Measurements from ENCODE around the gene TCTA. TPM values are rescaled to one million over a fixed set of nuclear protein-coding genes. Genes with fewer than 3 reads are reported as not detected.

TCTA gene
- total RNA-seq, 2 donors from 2014 or later = 6.3 to 11.2 TPM

- H3K27me3 Mint-ChIP-seq (ENCODE audit: insufficient read depth) = no peaks in the 10 kb centered on the region
- no peak for DNase-seq
- peak overlapping the region; percentile 92 for H3K4me3 Mint-ChIP-seq
- peaks cover 14% of the 10 kb centered on the region for H3K36me3 Mint-ChIP-seq (ENCODE audit: low read depth)
- no peaks in the 10 kb centered on the region for H3K9me3 Mint-ChIP-seq
- no peaks in the 10 kb centered on the region for H3K27me3 ChIP-seq (ENCODE audit: control insufficient read depth, insufficient read depth, low read length, poor library complexity, severe bottlenecking)
- H3K4me3 ChIP-seq (ENCODE audit: low read length) = peak overlapping the region; percentile 96
- TF ChIP-seq CTCF (conservative IDR thresholded peaks at IDR 0.05) = no peak
- H3K9ac ChIP-seq (ENCODE audit: extremely low read depth, low read length, poor library complexity, severe bottlenecking) = peak overlapping the region; percentile 78
- H3K27ac ChIP-seq (ENCODE audit: low read depth, low read length) = no peak overlapping the region
- 60 to 66% methylated on average over 3 to 4 of the region's 4 CpGs for WGBS, 2 experiments (ENCODE audit: insufficient coverage in 1 of 2, insufficient read length in 1 of 2)
- peaks cover 7% of the 10 kb centered on the region for H3K4me1 ChIP-seq (ENCODE audit: control insufficient read depth, insufficient read depth, low read length)
- H3K27ac Mint-ChIP-seq = peak overlapping the region; percentile 94
- H3K4me1 Mint-ChIP-seq = peaks cover 27% of the 10 kb centered on the region
- H3K36me3 ChIP-seq (ENCODE audit: control insufficient read depth, insufficient read depth, low read length) = peaks cover 9% of the 10 kb centered on the region
- no peaks in the 10 kb centered on the region for H3K9me3 ChIP-seq (ENCODE audit: control insufficient read depth, low read length)
Observed at GRCh38 chr3:49410066-49410845, 2.0 kb upstream of the TCTA start.

- Mint-ChIP-seq H3K4me3 (peak overlapping the region; percentile 92), H3K27me3 (ENCODE audit: insufficient read depth) (no peaks in the 10 kb centered on the region), H3K36me3 (ENCODE audit: low read depth) (peaks cover 9% of the 10 kb centered on the region), H3K27ac (peak overlapping the region; percentile 94), H3K4me1 (peaks cover 24% of the 10 kb centered on the region), H3K9me3 (no peaks in the 10 kb centered on the region)
- DNase-seq = no peak
- Histone ChIP-seq H3K27me3 (ENCODE audit: control insufficient read depth, insufficient read depth, low read length, poor library complexity, severe bottlenecking) (no peaks in the 10 kb centered on the region), H3K9ac (ENCODE audit: extremely low read depth, low read length, poor library complexity, severe bottlenecking) (peak overlapping the region; percentile 78), H3K27ac (ENCODE audit: low read depth, low read length) (peak overlapping the region; percentile 64), H3K36me3 (ENCODE audit: control insufficient read depth, insufficient read depth, low read length) (peaks cover 8% of the 10 kb centered on the region), H3K4me1 (ENCODE audit: control insufficient read depth, insufficient read depth, low read length) (peaks cover 7% of the 10 kb centered on the region), H3K4me3 (ENCODE audit: low read length) (peak overlapping the region; percentile 96), H3K9me3 (ENCODE audit: control insufficient read depth, low read length) (no peaks in the 10 kb centered on the region)
- 1 to 3% methylated on average over 13 to 33 of the region's 33 CpGs for WGBS, 2 experiments (ENCODE audit: insufficient coverage in 1 of 2, insufficient read length in 1 of 2)
- no peak for TF ChIP-seq CTCF (conservative IDR thresholded peaks at IDR 0.05)
Observed at GRCh38 chr3:49410846-49411534, 1.2 kb upstream of the TCTA start.

DNA sequence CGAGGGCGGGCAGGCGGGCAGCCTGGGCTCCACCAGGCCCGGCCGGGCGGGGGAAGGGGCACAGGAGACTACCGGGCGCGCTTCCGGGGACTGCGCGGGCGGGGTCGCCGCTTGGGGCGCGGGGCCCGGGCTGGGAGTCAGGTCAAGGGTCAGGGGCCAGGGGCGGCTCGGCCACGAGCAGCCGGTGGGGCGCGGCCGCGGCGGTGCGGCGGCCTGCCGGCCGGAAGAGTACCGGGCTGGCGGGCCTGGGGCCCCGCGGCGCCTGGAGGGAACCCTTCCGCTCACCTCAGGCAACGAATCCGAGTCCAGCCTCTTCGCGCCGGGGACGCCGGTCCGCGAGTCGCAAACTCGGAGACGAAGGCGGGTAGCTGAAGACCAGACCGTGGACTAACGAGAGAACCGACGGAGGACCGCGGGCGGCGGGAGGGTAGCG is 672 bp upstream of the TCTA start:
- Histone ChIP-seq H3K27ac (ENCODE audit: low read depth, low read length) (peak overlapping the region; percentile 90), H3K9me3 (ENCODE audit: control insufficient read depth, low read length) (no peaks in the 10 kb centered on the region), H3K4me3 (ENCODE audit: low read length) (peak overlapping the region; percentile 96), H3K27me3 (ENCODE audit: control insufficient read depth, insufficient read depth, low read length, poor library complexity, severe bottlenecking) (no peaks in the 10 kb centered on the region), H3K9ac (ENCODE audit: extremely low read depth, low read length, poor library complexity, severe bottlenecking) (peak overlapping the region; percentile 78), H3K4me1 (ENCODE audit: control insufficient read depth, insufficient read depth, low read length) (peaks cover 7% of the 10 kb centered on the region), H3K36me3 (ENCODE audit: control insufficient read depth, insufficient read depth, low read length) (peaks cover 6% of the 10 kb centered on the region)
- TF ChIP-seq CTCF (conservative IDR thresholded peaks at IDR 0.05) = no peak
- Mint-ChIP-seq H3K4me1 (peaks cover 23% of the 10 kb centered on the region), H3K36me3 (ENCODE audit: low read depth) (peaks cover 5% of the 10 kb centered on the region), H3K27ac (peak overlapping the region; percentile 87), H3K9me3 (no peaks in the 10 kb centered on the region), H3K27me3 (ENCODE audit: insufficient read depth) (no peaks in the 10 kb centered on the region), H3K4me3 (peak overlapping the region; percentile 92)
- WGBS, 2 experiments (ENCODE audit: insufficient coverage in 1 of 2, insufficient read length in 1 of 2) = 0% methylated on average over 44 to 59 of the region's 59 CpGs
- DNase-seq = no peak
